ENCODE measurements around the gene DIS3L2. TPM values are rescaled to one million over a fixed set of nuclear protein-coding genes. Genes with fewer than 3 reads are reported as not detected.

The DIS3L2 gene
- total RNA-seq, 1 experiment from 2014 or later: 28.5 TPM

DNA sequence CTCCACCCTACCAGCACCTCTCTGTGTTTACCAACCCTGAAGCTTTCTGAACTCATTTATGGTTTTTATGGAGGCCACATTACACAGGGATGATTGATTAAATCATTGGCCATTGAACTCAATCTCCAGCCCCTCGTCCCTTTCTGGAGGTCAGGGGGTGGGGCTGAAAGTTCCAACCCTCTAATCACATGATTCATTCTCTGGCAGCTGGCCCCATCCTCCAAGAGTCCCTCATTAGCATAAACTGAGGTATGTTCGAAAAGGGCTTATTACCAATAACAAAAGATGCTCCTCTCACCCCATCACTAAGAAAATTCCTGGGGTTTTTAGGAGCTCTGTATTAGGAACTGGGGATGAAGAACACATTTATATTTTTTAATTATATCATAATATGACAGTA is 92.3 kb downstream of the DIS3L2 start:
- TF ChIP-seq, protein P1, sequence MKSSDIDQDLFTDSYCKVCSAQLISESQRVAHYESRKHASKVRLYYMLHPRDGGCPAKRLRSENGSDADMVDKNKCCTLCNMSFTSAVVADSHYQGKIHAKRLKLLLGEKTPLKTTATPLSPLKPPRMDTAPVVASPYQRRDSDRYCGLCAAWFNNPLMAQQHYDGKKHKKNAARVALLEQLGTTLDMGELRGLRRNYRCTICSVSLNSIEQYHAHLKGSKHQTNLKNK (CRISPR knock-in tag; IDR thresholded peaks at IDR 0.05): no peak
- TF ChIP-seq TCF7 (CRISPR knock-in tag; IDR thresholded peaks at IDR 0.05; ENCODE audit: low read depth) (no peak), NR3C1 (CRISPR knock-in tag; conservative IDR thresholded peaks at IDR 0.05; ENCODE audit: low read depth) (no peak), MLX (CRISPR knock-in tag; IDR thresholded peaks at IDR 0.05) (no peak), CREB1 (CRISPR knock-in tag; IDR thresholded peaks at IDR 0.05) (no peak), USF2 (CRISPR knock-in tag; IDR thresholded peaks at IDR 0.05) (peak; percentile 58)
- TF ChIP-seq, protein P2, sequence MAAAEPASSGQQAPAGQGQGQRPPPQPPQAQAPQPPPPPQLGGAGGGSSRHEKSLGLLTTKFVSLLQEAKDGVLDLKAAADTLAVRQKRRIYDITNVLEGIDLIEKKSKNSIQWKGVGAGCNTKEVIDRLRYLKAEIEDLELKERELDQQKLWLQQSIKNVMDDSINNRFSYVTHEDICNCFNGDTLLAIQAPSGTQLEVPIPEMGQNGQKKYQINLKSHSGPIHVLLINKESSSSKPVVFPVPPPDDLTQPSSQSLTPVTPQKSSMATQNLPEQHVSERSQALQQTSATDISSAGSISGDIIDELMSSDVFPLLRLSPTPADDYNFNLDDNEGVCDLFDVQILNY (CRISPR knock-in tag; IDR thresholded peaks at IDR 0.05): no peak
- peak; percentile 40 for DNase-seq (ENCODE audit: low spot score)
- CTCF ChIA-PET: interaction anchor here (0.8 to 1.0 kb wide), 3 partner anchors 128 to 223 kb away, joined by 3 to 5 read pairs (median 3); no protein-coding TSS in a partner anchor
- POLR2A ChIA-PET: no interaction called here
- Mint-ChIP-seq H3K36me3 (no peaks in the 10 kb centered on the region), H3K27ac (no peak overlapping the region), H3K4me3 (no peak overlapping the region), H3K27me3 (ENCODE audit: low read depth) (no peaks in the 10 kb centered on the region), H3K9me3 (no peaks in the 10 kb centered on the region), H3K4me1 (peaks cover 18% of the 10 kb centered on the region)
- ATAC-seq: peak; percentile 94

DNA sequence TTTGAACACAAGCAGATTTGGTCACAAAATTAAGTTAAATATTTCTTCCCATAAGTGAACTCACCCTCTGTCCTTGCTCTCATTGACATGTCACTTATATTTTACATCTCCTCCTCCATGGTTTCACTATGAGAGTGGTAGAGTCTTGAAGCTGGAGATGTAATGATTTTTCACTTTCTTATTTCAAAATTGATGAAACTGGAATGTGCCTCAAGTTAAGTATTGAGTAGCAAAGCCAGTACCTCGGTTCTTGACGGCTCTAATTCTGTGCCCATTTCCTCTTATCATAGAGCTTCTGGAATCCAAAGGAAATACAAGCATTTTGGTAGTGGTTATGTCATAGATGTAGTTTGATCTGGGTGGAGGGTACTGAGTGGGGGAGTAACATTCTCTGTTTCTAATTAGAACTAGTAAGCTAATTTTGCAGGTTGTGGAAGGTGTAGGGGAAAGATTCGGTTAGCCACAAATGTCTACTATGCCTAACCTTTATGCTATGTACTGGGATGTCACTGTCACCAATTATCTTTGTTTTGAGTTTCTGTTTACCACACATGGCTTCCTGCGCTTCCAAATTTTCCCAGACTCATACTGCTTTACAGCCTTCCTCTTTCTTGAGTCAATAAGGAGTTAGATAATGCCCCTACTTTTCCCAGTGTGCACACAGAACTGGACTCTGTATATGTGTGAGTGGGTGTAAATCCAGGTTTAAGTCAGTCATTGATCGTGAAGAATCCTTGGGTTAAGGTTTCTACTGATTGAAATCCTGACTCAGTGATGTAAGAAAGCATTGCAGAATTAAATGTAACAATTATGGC is 96.8 kb downstream of the DIS3L2 start:
- DNase-seq (ENCODE audit: low spot score): no peak
- no peak for ATAC-seq
- POLR2A ChIA-PET: interaction anchor here (0.6 kb wide), 1 partner anchor 15 kb away, joined by 4 read pairs; no protein-coding TSS in a partner anchor
- Mint-ChIP-seq H3K4me1 (peaks cover 6% of the 10 kb centered on the region), H3K36me3 (no peaks in the 10 kb centered on the region), H3K27me3 (ENCODE audit: low read depth) (no peaks in the 10 kb centered on the region), H3K4me3 (no peak overlapping the region), H3K9me3 (peaks cover 4% of the 10 kb centered on the region; the same call in 1 of the 2 replicates), H3K27ac (no peak overlapping the region)
- CTCF ChIA-PET: no interaction called here
- TF ChIP-seq ZBTB21 (CRISPR knock-in tag; IDR thresholded peaks at IDR 0.05; ENCODE audit: borderline replicate concordance) (no peak), IRF2 (CRISPR knock-in tag; IDR thresholded peaks at IDR 0.05; ENCODE audit: borderline replicate concordance, low read depth) (no peak)

DNA sequence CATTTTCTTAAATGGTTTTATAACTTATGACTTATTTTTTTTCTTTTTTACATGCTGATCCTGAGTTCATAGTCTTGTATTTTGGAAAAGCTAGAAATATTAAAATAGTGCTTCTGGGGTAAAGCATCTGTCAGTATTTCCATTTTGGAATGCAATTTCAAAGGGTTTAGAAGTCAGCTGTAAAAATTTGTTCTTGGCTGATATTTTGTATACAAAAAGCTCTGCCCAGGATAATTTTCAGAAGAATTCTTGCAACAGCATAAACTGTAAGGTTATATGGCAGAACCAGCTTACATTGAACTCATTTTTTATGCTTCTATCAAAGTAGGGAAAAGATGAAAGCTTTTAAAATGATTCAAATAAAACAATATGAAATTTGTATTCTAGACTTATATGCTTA is 97.4 kb downstream of the DIS3L2 start:
- POLR2A ChIA-PET: no interaction called here
- CTCF ChIA-PET: no interaction called here
- DNase-seq (ENCODE audit: low spot score) (no peak), ATAC-seq (no peak)
- Mint-ChIP-seq H3K4me3 (no peak overlapping the region), H3K4me1 (no peaks in the 10 kb centered on the region), H3K9me3 (peaks cover 4% of the 10 kb centered on the region; the same call in 1 of the 2 replicates), H3K36me3 (no peaks in the 10 kb centered on the region), H3K27me3 (ENCODE audit: low read depth) (no peaks in the 10 kb centered on the region), H3K27ac (no peak overlapping the region)
- TF ChIP-seq GRHL2 (CRISPR knock-in tag; IDR thresholded peaks at IDR 0.05; ENCODE audit: insufficient replicate concordance, severe bottlenecking): no peak
- TF ChIP-seq TEAD4 (CRISPR knock-in tag; IDR thresholded peaks at IDR 0.05): no peak
- no peak for TF ChIP-seq ZBTB21 (CRISPR knock-in tag; IDR thresholded peaks at IDR 0.05; ENCODE audit: borderline replicate concordance)
- TF ChIP-seq HMGXB4 (CRISPR knock-in tag; IDR thresholded peaks at IDR 0.05): no peak
- no peak for TF ChIP-seq SP1 (CRISPR knock-in tag; conservative IDR thresholded peaks at IDR 0.05)
- TF ChIP-seq AR (CRISPR knock-in tag; IDR thresholded peaks at IDR 0.05): no peak
- TF ChIP-seq, protein P3, sequence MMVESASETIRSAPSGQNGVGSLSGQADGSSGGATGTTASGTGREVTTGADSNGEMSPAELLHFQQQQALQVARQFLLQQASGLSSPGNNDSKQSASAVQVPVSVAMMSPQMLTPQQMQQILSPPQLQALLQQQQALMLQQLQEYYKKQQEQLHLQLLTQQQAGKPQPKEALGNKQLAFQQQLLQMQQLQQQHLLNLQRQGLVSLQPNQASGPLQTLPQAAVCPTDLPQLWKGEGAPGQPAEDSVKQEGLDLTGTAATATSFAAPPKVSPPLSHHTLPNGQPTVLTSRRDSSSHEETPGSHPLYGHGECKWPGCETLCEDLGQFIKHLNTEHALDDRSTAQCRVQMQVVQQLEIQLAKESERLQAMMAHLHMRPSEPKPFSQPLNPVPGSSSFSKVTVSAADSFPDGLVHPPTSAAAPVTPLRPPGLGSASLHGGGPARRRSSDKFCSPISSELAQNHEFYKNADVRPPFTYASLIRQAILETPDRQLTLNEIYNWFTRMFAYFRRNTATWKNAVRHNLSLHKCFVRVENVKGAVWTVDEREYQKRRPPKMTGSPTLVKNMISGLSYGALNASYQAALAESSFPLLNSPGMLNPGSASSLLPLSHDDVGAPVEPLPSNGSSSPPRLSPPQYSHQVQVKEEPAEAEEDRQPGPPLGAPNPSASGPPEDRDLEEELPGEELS (CRISPR knock-in tag; IDR thresholded peaks at IDR 0.05): no peak
- no peak for TF ChIP-seq CREB1 (CRISPR knock-in tag; IDR thresholded peaks at IDR 0.05)
- no peak for TF ChIP-seq GTF2I (CRISPR knock-in tag; conservative IDR thresholded peaks at IDR 0.05)
- TF ChIP-seq, protein P4, sequence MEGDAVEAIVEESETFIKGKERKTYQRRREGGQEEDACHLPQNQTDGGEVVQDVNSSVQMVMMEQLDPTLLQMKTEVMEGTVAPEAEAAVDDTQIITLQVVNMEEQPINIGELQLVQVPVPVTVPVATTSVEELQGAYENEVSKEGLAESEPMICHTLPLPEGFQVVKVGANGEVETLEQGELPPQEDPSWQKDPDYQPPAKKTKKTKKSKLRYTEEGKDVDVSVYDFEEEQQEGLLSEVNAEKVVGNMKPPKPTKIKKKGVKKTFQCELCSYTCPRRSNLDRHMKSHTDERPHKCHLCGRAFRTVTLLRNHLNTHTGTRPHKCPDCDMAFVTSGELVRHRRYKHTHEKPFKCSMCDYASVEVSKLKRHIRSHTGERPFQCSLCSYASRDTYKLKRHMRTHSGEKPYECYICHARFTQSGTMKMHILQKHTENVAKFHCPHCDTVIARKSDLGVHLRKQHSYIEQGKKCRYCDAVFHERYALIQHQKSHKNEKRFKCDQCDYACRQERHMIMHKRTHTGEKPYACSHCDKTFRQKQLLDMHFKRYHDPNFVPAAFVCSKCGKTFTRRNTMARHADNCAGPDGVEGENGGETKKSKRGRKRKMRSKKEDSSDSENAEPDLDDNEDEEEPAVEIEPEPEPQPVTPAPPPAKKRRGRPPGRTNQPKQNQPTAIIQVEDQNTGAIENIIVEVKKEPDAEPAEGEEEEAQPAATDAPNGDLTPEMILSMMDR (IDR thresholded peaks at IDR 0.05): no peak

All from WTC11 (cell line).